WI38 (cell line): ENCODE results near the gene TMEM43.

Experiments
- H3K4me3 ChIP-seq: 2 replicates; pipeline ENCODE4 v1.5.1; 2011; ENCODE audit warnings: low read depth, mild to moderate bottlenecking, control low read depth, low read length
- CTCF ChIP-seq: IDR thresholded peaks from 2 replicates; pipeline ENCODE4 v1.5.1; 2012; ENCODE audit warnings: low read depth, mild to moderate bottlenecking, control low read depth, low read length

Gene TMEM43

GRCh38 chr3:14130230-14130629, 5.4 kb downstream of the TMEM43 start:
- no peak for TF ChIP-seq CTCF
- H3K4me3 ChIP-seq, result no peak overlapping the region

- H3K4me3 ChIP-seq, result no peak overlapping the region
- TF ChIP-seq CTCF, result no peak
Measured at GRCh38 chr3:14130707-14131106, 5.9 kb downstream of the TMEM43 start.

DNA sequence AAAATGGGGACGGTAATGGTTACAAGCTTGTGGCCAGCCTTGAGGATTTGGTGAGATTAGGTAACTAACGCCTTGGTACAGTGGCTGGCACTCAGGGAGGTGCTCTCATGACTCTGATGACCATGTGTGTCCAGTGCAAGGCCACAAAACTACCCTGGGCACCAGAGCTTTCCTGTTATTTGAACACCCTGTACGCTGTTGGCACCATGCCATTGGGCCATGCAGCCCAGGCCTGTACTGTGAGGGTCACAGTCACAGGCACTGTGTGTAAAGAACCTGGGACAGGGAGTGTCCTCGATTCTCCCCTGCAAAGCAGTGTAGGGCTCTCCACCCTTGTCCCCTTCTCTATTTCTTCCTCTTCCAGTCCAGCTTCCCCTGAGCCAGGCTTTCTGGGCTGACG, 6.3 kb downstream of the TMEM43 start:
- TF ChIP-seq CTCF, result no peak
- no peak overlapping the region for H3K4me3 ChIP-seq

- no peak overlapping the region for H3K4me3 ChIP-seq
- no peak for TF ChIP-seq CTCF
Measured at GRCh38 chr3:14132120-14132519, 7.3 kb downstream of the TMEM43 start.

GRCh38 chr3:14132689-14133088, 7.8 kb downstream of the TMEM43 start:
- no peak overlapping the region for H3K4me3 ChIP-seq
- no peak for TF ChIP-seq CTCF

GRCh38 chr3:14133188-14133800, 8.4 kb downstream of the TMEM43 start:
- no peak for TF ChIP-seq CTCF
- no peak overlapping the region for H3K4me3 ChIP-seq

GRCh38 chr3:14133876-14134275, 9.0 kb downstream of the TMEM43 start:
- no peak overlapping the region for H3K4me3 ChIP-seq
- TF ChIP-seq CTCF, result no peak
